Stimulated activated naive CD4-positive, alpha-beta T cell (primary cell): ENCODE data around the gene ASF1B.
"Not testable (repeated sequence)": the region's sequence is repeated elsewhere in the genome, so short reads cannot be mapped to it uniquely, and the experiment has no call there.

Experiments used
- DNase-seq, 6 experiments: peaks; one replicate each; lab custom pipeline; 2025; lab: John Stamatoyannopoulos, UW

ASF1B gene

GRCh38 chr19:14160017-14160703, 23.8 kb upstream of the ASF1B start:
- DNase-seq = no peak

GRCh38 chr19:14159059-14159458, 22.7 kb upstream of the ASF1B start:
- no peak for DNase-seq

DNA sequence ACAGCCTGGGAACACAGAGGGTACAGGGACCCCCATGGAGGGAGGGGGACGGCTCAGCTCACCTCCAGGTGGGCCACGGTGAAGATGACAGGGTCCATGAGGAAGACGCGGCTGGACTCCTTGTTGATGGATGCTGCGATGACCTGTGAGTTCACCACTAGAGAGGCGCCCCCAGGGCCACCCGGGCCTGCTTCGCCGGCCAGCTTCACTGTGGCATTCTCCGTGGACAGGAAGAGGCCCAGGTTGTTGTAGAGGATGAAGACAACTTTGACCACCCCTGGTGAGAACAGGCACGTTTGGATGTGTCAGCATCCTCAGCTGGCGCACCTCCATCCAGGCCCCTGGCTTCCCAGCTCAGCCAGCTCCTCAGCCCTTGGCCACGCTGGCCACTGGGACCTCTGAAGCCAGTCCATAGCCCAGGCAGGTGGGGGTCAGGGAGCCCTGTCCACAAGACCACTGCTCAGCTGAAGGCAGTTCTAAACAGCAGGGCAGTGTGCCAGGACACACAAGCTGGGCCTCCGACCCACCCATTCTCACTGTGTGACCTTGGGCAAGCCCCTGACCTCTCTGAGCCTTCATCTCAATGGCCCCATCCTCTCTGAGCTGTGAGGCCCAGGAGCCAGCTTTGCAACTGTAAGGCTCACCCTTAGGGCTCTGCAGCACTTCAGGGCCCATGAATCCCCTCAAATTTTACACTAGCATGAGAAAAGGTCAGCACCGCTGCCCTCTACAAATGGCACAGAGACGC, 22.1 kb upstream of the ASF1B start:
- DNase-seq = no peak

GRCh38 chr19:14156971-14157717, 20.8 kb upstream of the ASF1B start:
- DNase-seq = no peak

DNA sequence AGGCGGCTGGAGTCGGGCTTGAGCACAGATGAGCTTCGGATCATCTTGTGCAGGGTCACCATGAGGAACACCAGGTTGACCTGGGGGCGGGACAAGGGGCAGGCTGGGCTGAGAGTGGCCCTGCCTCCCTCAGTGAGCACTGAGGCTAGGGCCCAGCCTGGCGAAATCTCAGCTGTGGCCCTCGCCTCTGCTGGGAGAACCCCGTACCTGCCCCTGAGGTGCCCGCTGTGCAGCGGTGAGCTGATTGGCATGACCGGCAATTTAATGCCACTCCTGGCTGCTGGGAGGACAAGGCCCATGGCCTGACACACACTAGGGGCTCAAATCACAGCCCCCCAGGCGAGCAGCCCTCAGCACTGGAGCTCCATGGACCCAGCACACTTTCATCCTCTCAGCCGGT, 19.7 kb upstream of the ASF1B start:
- no peak for DNase-seq

GRCh38 chr19:14155371-14155770, 19.0 kb upstream of the ASF1B start:
- DNase-seq = no peak

- DNase-seq = no peak
These were observed 16.3 kb upstream of the ASF1B start for GRCh38 chr19:14152713-14153112.

- no peak for DNase-seq
These were observed 14.6 kb upstream of the ASF1B start for GRCh38 chr19:14150770-14151661.

GRCh38 chr19:14150041-14150769, 13.8 kb upstream of the ASF1B start:
- peak in 1 of 6 experiments; percentile 23 for DNase-seq

- DNase-seq = peak; percentile 41 to 80 (median 66)
These were observed 13.2 kb upstream of the ASF1B start for GRCh38 chr19:14149509-14149994.

DNA sequence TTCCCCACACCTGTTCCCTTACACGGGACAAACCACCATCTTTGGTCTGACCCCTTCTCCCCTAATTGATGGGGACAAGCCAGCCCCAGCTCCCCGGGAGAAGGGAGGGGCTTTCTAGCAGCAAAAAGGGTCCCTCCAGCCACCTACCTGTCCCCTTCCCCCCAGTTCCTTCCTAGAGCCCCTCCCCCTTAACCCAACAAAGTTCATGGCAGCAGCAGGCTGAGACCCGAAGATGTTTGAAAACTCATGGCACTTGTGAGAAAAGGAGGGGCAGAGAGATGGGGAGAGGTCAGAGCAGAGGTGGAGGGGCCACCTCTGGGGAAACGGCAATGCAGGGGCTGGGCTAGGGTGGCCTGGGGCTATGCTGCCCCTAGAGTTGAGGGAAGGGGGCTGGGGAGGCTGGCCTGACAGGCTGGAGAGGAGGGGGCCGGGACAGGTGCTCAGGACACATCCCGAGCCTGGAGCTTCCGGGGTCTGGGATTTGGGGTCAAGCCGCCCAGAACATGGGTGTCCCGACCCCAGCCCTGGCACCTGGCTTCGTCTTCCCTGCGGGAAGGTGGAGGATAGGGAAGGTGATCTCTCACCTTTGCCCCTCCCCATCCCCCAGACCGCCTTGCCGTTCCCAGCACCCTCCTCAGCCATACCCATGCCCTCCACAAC, 12.5 kb upstream of the ASF1B start:
- DNase-seq = no peak

GRCh38 chr19:14147797-14148605, 11.6 kb upstream of the ASF1B start:
- peak in 5 of 6 experiments; percentile 8 to 30 (median 23) for DNase-seq

DNA sequence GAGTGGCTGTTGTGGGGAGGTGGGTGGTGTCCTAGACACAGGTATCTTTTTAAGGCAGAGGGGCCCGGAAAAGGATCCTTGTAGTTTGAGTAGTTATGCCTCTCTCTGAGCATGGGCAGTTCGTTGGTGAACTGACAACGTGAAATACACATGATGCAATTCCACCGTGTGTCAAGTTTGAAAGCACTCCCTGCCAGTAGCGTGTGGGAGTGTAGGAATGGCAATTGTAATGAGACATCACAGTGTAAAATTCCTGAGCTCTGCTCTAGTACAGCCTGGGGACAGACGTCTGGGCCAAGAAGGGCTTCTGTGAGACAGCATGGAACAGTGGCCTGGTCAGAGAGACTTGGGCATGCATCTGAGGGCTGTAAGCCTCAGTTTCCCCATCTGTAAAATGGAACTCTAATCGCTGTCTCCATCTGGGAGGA, 10.4 kb upstream of the ASF1B start:
- no peak for DNase-seq

DNA sequence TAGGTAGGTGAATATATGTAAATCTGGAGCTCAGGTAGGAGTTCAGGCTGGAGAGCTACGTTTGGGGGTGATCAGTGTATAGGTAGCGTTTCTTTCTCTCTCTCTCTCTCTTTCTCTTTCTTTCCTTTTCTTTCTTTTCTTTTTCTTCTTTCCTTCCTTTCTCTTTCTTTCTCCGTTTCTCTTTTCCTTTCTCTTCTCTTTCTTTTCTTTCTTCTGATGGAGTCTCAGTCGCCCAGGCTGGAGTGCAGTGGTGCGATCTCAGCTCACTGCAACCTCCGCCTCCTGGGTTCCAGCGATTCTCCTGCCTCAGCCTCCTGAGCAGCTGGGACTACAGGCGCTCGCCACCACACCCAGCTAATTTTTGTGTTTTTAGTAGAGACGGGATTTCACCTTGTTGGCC, 9.8 kb upstream of the ASF1B start:
- DNase-seq = not testable (repeated sequence)

GRCh38 chr19:14145381-14145780, 9.0 kb upstream of the ASF1B start:
- DNase-seq = no peak

- DNase-seq = no peak
These were observed 6.1 kb upstream of the ASF1B start for GRCh38 chr19:14142262-14143190.

GRCh38 chr19:14141041-14141440, 4.7 kb upstream of the ASF1B start:
- no peak for DNase-seq

GRCh38 chr19:14139944-14140343, 3.6 kb upstream of the ASF1B start:
- no peak for DNase-seq
